Measurements from ENCODE around the gene DTYMK.

DTYMK gene

GRCh38 chr2:241637795-241638660 is 48.6 kb downstream of the DTYMK start:
- H3K9me3 ChIP-seq (ENCODE audit: control insufficient read depth in 2 of 2, low read length in 2 of 2): no peaks in the 10 kb centered on the region
- H3K36me3 ChIP-seq (ENCODE audit: control insufficient read depth in 2 of 2, insufficient read depth in 2 of 2, low read length in 2 of 2): peaks cover 8 to 13% of the 10 kb centered on the region in 2 donors
- peak overlapping the region; percentile 92 to 97 for H3K4me3 ChIP-seq (ENCODE audit: low read length in 2 of 2)
- peak overlapping the region; percentile 79 to 93 for H3K9ac ChIP-seq (ENCODE audit: low read depth in 1 of 2, low read length in 2 of 2)
- H3K27me3 ChIP-seq (ENCODE audit: control insufficient read depth in 2 of 2, insufficient read depth in 2 of 2, low read length in 2 of 2): no peaks in the 10 kb centered on the region
- H3K4me1 ChIP-seq (ENCODE audit: control insufficient read depth in 2 of 2, insufficient read depth in 2 of 2, low read length in 2 of 2): peaks cover 16 to 31% of the 10 kb centered on the region in 2 donors
- peak overlapping the region; percentile 97 for H3K27ac ChIP-seq (ENCODE audit: low read depth in 2 of 2, low read length in 2 of 2)

- Histone ChIP-seq H3K9ac (ENCODE audit: low read depth in 1 of 2, low read length in 2 of 2) (peak within 1 kb of the TSS; percentile 86 to 93), H3K36me3 (ENCODE audit: control insufficient read depth in 2 of 2, insufficient read depth in 2 of 2, low read length in 2 of 2) (peaks cover 13 to 19% of the 10 kb centered on the region in 2 donors), H3K9me3 (ENCODE audit: control insufficient read depth in 2 of 2, low read length in 2 of 2) (no peaks in the 10 kb centered on the region), H3K27ac (ENCODE audit: low read depth in 2 of 2, low read length in 2 of 2) (peak within 1 kb of the TSS; percentile 97), H3K27me3 (ENCODE audit: control insufficient read depth in 2 of 2, insufficient read depth in 2 of 2, low read length in 2 of 2) (no peaks in the 10 kb centered on the region), H3K4me3 (ENCODE audit: low read length in 2 of 2) (peak within 1 kb of the TSS; percentile 92 to 97), H3K4me1 (ENCODE audit: control insufficient read depth in 2 of 2, insufficient read depth in 2 of 2, low read length in 2 of 2) (peaks cover 16 to 30% of the 10 kb centered on the region in 2 donors)
Observed at GRCh38 chr2:241637018-241637794, 49.4 kb downstream of the DTYMK start, which contains the start of the genes ATG4B and THAP4. ATG4B (plus strand) TSS chr2:241637693; CDS start chr2:241637715, 22 bp downstream. THAP4 (minus strand) TSS chr2:241637158; CDS start chr2:241637017, 141 bp downstream.

DNA sequence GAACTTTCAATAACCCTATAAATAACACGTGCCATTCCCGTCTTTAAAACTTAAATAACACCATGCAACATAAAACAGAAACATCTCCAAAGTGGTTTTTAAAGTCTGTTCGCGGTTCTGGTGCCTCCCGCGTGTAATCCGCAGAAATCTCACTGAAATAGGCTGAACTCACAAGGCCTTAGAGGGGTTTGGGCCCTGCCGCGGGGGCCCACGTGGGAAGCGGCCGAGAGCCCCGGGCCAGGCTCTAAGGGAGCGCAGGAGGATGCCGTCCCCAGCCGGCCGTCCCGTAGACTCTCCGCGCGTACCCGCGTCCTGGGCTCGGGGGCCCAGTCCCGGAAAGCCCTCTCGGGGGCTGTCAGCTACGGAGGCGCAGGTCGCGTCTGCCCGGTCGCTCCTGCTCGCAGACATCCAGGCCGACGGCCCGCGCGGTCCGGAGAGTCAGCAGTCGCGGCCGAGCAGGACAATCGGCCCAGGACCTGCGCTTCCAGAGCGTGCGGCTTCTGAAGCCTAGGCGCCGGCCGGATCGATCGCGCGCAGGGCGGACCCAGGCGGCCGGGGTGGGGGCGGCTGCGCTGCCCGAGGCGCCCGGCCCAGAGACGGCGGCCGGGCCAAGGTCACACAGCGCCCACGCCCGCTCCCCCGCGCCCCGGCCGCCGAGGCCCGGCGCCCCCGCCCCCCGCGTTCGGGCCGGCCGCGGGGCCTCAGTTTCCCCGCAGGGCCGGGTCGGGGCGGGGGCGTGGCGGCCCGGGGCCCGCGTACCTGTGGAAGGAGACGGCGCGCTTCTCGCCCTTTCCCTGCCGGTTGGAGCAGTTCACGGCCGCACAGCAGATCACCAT is 50.2 kb downstream of the DTYMK start:
- peaks cover 16 to 26% of the 10 kb centered on the region in 2 donors for H3K4me1 ChIP-seq (ENCODE audit: control insufficient read depth in 2 of 2, insufficient read depth in 2 of 2, low read length in 2 of 2)
- H3K4me3 ChIP-seq (ENCODE audit: low read length in 2 of 2): peak overlapping the region; percentile 74 to 97
- peaks cover 16 to 25% of the 10 kb centered on the region in 2 donors for H3K36me3 ChIP-seq (ENCODE audit: control insufficient read depth in 2 of 2, insufficient read depth in 2 of 2, low read length in 2 of 2)
- peak overlapping the region; percentile 97 for H3K27ac ChIP-seq (ENCODE audit: low read depth in 2 of 2, low read length in 2 of 2)
- H3K9me3 ChIP-seq (ENCODE audit: control insufficient read depth in 2 of 2, low read length in 2 of 2): no peaks in the 10 kb centered on the region
- no peaks in the 10 kb centered on the region for H3K27me3 ChIP-seq (ENCODE audit: control insufficient read depth in 2 of 2, insufficient read depth in 2 of 2, low read length in 2 of 2)
- H3K9ac ChIP-seq (ENCODE audit: low read depth in 1 of 2, low read length in 2 of 2): peak overlapping the region; percentile 27 to 93

GRCh38 chr2:241635756-241636155 is 50.9 kb downstream of the DTYMK start:
- peaks cover 19 to 30% of the 10 kb centered on the region in 2 donors for H3K36me3 ChIP-seq (ENCODE audit: control insufficient read depth in 2 of 2, insufficient read depth in 2 of 2, low read length in 2 of 2)
- peak overlapping the region in 1 of 2 donors; percentile 27 for H3K9ac ChIP-seq (ENCODE audit: low read depth in 1 of 2, low read length in 2 of 2)
- peak overlapping the region; percentile 74 to 77 for H3K4me3 ChIP-seq (ENCODE audit: low read length in 2 of 2)
- H3K4me1 ChIP-seq (ENCODE audit: control insufficient read depth in 2 of 2, insufficient read depth in 2 of 2, low read length in 2 of 2): peaks cover 16 to 23% of the 10 kb centered on the region in 2 donors
- H3K27me3 ChIP-seq (ENCODE audit: control insufficient read depth in 2 of 2, insufficient read depth in 2 of 2, low read length in 2 of 2): no peaks in the 10 kb centered on the region
- H3K27ac ChIP-seq (ENCODE audit: low read depth in 2 of 2, low read length in 2 of 2): peak overlapping the region in 1 of 2 donors; percentile 77
- H3K9me3 ChIP-seq (ENCODE audit: control insufficient read depth in 2 of 2, low read length in 2 of 2): no peaks in the 10 kb centered on the region

DNA sequence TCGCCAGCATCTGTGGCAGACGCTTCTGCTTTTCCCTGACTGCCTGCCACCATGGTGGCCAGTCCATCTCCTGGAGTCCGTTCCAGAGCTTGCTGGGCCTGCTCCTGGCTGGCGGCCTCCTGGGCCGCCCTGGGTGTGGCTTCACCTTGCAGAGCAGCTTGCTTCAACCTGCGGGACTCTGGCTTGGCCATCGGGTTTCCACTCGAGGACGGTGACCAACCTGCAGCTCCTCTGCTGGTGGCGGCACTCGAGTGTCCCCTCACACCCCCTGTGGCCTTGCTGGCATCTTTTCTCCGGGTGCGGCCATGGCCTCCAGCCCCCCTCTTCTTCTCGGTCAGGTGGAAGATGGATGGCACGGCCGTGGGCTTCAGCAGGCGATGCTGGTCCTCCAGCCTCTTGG is 53.1 kb downstream of the DTYMK start:
- Histone ChIP-seq H3K4me3 (ENCODE audit: low read length in 2 of 2) (no peak overlapping the region), H3K27ac (ENCODE audit: low read depth in 2 of 2, low read length in 2 of 2) (no peak overlapping the region), H3K9ac (ENCODE audit: low read depth in 1 of 2, low read length in 2 of 2) (no peak overlapping the region), H3K9me3 (ENCODE audit: control insufficient read depth in 2 of 2, low read length in 2 of 2) (no peaks in the 10 kb centered on the region), H3K4me1 (ENCODE audit: control insufficient read depth in 2 of 2, insufficient read depth in 2 of 2, low read length in 2 of 2) (peaks cover 10 to 14% of the 10 kb centered on the region in 2 donors), H3K27me3 (ENCODE audit: control insufficient read depth in 2 of 2, insufficient read depth in 2 of 2, low read length in 2 of 2) (no peaks in the 10 kb centered on the region), H3K36me3 (ENCODE audit: control insufficient read depth in 2 of 2, insufficient read depth in 2 of 2, low read length in 2 of 2) (peaks cover 18 to 32% of the 10 kb centered on the region in 2 donors)

- Histone ChIP-seq H3K4me1 (ENCODE audit: control insufficient read depth in 2 of 2, insufficient read depth in 2 of 2, low read length in 2 of 2) (peaks cover 5 to 8% of the 10 kb centered on the region in 2 donors), H3K4me3 (ENCODE audit: low read length in 2 of 2) (no peak overlapping the region), H3K27ac (ENCODE audit: low read depth in 2 of 2, low read length in 2 of 2) (no peak overlapping the region), H3K9ac (ENCODE audit: low read depth in 1 of 2, low read length in 2 of 2) (no peak overlapping the region), H3K9me3 (ENCODE audit: control insufficient read depth in 2 of 2, low read length in 2 of 2) (no peaks in the 10 kb centered on the region), H3K36me3 (ENCODE audit: control insufficient read depth in 2 of 2, insufficient read depth in 2 of 2, low read length in 2 of 2) (peaks cover 18 to 35% of the 10 kb centered on the region in 2 donors), H3K27me3 (ENCODE audit: control insufficient read depth in 2 of 2, insufficient read depth in 2 of 2, low read length in 2 of 2) (no peaks in the 10 kb centered on the region)
Observed at GRCh38 chr2:241632478-241633325, 53.9 kb downstream of the DTYMK start.

- H3K4me1 ChIP-seq (ENCODE audit: control insufficient read depth in 2 of 2, insufficient read depth in 2 of 2, low read length in 2 of 2): no peaks in the 10 kb centered on the region
- no peak overlapping the region for H3K9ac ChIP-seq (ENCODE audit: low read depth in 1 of 2, low read length in 2 of 2)
- H3K27me3 ChIP-seq (ENCODE audit: control insufficient read depth in 2 of 2, insufficient read depth in 2 of 2, low read length in 2 of 2): no peaks in the 10 kb centered on the region
- peaks cover 22 to 37% of the 10 kb centered on the region in 2 donors for H3K36me3 ChIP-seq (ENCODE audit: control insufficient read depth in 2 of 2, insufficient read depth in 2 of 2, low read length in 2 of 2)
- no peak overlapping the region for H3K4me3 ChIP-seq (ENCODE audit: low read length in 2 of 2)
- no peak overlapping the region for H3K27ac ChIP-seq (ENCODE audit: low read depth in 2 of 2, low read length in 2 of 2)
- no peaks in the 10 kb centered on the region for H3K9me3 ChIP-seq (ENCODE audit: control insufficient read depth in 2 of 2, low read length in 2 of 2)
Observed at GRCh38 chr2:241629762-241630435, 56.7 kb downstream of the DTYMK start.

DNA sequence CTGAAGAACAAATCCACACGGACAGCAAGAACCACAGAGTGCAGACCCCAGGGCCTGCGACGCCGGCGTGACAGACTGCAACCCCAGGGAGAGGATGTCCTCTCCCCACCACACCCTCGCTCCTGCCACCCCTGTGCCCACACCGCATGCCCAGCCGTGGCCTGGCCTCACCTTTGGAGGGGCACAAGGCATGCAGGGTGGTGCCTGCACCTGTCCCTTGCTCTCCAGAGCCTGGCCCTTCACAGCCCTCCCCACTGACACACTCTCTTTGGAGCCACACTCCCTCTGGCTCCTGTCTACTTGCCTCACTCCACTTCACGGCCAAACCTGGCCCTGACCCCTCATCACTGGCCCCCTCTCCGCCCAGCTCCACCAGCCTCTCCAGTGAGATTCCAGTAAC is 58.9 kb downstream of the DTYMK start:
- H3K27ac ChIP-seq (ENCODE audit: low read depth in 2 of 2, low read length in 2 of 2): no peak overlapping the region
- no peak overlapping the region for H3K4me3 ChIP-seq (ENCODE audit: low read length in 2 of 2)
- H3K9me3 ChIP-seq (ENCODE audit: control insufficient read depth in 2 of 2, low read length in 2 of 2): no peaks in the 10 kb centered on the region
- no peaks in the 10 kb centered on the region for H3K27me3 ChIP-seq (ENCODE audit: control insufficient read depth in 2 of 2, insufficient read depth in 2 of 2, low read length in 2 of 2)
- H3K36me3 ChIP-seq (ENCODE audit: control insufficient read depth in 2 of 2, insufficient read depth in 2 of 2, low read length in 2 of 2): peaks cover 14 to 26% of the 10 kb centered on the region in 2 donors
- no peaks in the 10 kb centered on the region for H3K4me1 ChIP-seq (ENCODE audit: control insufficient read depth in 2 of 2, insufficient read depth in 2 of 2, low read length in 2 of 2)
- no peak overlapping the region for H3K9ac ChIP-seq (ENCODE audit: low read depth in 1 of 2, low read length in 2 of 2)
